SHP77 (cell line): ENCODE measurements around the gene NDRG3.
A peak's percentile ranks its signal among the peaks of the same experiment; 100 is the strongest.
"Not testable (repeated sequence)": the region's sequence is repeated elsewhere in the genome, so short reads cannot be mapped to it uniquely, and the experiment has no call there.

ENCODE experiments used
- DNase-seq, 2 experiments: peaks; one replicate each; lab custom pipeline; 2025; lab: John Stamatoyannopoulos, UW

The NDRG3 gene

DNA sequence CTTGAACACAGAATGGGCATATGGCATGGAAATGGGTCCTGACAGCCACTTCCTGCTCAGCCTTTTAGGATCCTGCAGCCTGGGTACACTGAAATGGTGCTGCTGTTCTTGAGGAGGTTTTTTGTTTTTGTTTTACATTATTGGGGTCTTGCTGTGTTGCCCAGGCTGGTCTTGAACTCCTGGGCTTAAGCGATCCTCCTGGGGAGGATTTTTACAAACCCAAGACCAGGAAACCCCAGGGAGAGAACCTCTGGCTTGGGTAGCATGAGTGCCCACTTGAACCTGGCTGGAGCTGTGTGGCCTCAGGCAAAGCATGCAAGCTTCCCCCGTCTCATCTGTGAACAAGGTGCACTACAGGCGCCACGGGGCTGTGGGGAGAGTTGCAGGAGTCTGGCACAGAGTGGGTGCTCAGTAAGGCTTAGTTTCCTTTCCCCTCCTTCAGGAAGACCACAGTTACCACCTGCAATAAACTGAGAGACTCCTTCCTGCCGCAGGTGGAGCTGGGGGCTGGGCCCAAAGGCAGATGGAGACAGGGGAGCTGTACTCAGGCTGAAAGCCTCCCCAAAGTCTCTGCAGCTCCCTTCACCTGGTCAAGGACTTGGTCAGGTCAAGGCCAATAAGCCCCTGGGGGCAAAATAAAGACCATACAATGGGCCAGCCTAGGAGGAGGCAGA is 101.7 kb downstream of the NDRG3 start:
- no peak for DNase-seq

DNA sequence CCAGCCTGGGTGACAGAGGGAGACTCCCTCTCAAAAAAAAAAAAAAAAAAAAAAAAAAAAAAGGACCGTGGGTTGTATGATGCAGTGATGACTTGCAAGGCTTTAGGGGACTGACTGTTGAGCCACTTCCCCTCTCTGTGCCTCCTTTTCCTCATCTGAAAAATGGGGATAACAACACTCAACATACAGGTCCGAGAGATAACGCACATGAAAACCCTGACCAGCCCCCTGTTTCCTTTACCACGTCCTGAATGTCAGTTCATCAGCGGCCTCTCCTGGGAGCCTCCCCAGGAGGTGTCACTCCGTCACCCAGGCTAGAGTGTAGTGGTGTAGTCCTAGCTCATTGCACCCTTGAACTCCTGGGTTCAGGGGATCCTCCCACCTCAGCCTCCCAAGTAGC is 103.8 kb downstream of the NDRG3 start:
- DNase-seq, result no peak

DNA sequence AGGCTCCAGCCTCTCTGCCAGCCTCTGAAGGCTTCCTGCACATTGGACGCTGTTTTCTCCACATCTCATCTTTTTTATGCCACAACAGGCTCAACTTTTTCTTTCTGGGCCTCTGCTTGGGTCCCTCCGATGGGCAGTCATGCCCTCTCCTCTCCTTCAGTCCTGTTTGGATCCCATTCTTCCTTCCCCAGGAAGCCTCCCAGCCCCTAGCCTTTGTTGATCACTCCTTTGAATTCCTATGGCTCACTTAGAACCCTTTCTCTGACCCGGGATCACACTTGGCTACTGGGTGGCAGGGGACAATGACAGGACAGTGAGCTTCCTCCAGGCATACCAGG is 104.4 kb downstream of the NDRG3 start:
- DNase-seq, result no peak

DNA sequence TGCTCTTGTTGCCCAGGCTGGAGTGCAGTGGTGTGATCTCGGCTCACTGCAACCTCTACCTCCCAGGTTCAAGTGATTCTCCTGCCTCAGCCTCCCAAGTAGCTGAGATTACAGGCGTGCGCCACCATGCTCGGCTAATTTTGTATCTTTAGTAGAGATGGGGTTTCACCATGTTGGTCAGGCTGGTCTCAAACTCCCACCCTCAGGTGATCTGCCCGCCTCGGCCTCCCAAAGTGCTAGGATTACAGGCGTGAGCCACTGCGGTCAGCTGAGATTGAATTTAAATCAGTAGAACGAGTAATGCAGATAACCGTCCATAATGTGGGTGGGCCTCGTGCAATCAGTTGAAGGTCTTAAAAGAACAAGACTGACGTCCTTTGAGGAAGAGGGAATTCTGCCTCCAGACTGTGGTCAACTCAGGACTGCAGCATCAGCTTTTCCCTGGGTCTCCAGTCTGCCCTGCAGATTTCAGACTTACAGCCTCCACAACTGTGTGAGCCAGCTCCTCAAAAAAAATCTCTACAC is 107.0 kb downstream of the NDRG3 start:
- DNase-seq, result not testable (repeated sequence)

DNA sequence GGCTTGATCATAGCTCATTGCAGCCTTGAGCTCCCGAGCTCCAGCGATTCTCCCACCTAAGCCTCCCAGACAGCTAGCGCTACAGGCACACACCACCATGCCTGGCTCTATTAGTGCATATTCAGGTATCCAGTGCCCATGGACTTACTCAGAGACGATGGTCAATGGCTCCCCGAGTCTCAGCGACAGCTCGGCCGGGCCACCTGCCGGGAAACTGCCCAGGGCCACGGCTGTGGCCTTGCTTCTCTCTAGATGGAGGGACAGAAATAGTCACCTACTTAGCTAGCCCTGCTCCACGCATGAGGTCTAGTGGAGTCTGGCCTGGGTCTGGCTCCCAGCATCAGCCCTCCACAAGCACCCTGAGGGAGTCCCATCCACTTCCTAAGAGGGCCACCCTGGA is 111.5 kb downstream of the NDRG3 start:
- DNase-seq, result no peak

DNA sequence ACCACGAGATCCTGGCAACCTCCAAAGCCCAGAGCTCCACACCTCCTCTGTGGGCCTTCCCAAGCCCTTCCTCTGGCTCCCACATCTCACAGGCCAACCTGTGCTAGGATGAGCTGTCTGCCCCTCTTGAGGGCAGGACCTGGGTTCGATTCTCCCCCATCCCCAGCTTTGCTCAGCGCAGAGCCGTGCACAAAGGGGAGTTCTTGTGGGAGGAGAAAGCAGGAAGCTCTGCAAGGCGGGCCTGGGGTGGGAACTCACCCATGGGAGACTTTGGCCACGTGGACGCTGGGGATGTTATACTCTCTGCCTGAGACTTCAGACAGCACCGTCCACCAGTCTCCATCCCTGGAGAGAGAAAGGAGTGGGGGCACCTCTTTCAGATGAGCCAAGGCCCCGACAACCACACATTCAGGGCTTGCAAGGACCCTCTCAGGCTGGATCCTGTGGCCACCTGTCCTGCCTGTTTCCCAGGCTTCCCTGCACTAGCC is 112.6 kb downstream of the NDRG3 start:
- no peak for DNase-seq

DNA sequence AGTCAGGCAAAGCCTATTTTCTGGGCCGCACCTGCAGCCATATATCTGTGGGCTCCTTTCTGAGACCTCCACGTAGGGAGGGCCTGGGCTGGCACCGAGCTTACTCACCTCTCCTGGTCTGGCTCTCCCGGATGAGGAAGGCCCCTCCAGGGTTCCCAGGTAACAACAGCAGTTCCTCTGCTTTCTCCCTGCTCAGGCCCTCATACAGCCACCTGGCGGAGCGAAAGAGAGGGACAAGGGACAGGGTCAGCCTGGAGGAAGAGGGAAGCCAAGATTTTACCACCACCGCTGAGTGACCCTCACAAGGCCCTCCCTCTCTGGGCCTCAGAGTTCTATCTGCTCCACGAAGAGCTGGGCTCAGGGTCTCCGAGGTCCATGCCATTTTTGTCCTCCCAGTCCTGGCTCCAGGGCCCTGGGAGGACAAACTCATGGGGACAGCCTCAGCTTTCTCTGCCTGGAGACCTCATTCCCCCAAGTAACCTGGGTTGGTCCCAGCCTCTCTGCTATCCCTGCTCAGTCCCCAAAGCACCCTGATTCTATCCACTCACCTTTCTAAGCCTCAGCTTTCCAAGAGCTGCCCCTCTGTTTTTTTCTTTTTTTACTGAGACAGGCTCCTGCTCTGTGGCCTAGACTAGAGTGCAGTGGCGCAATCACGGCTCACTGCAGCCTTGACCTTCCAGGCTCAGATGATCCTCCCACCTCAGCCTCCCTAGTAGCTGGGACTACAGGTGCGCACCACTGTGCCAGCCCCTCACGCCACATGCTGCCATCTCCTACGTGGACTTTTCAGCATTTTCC is 113.2 kb downstream of the NDRG3 start:
- no peak for DNase-seq

DNA sequence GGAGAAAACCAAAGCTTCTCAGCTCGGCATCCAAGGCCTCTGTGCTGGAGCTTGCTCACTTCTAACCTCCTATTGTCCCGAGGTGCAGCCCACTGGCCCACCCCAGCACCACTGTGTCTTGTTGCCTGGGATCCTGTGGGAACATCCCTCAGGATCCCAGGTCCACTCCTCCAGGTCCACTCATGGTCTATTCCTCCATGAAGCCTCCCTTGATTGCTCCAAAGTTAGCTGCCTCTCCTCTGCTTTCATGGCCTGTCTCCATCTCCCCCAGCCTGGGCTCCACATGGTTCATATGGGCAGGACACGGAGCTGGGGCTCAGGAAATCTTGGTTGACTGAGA is 113.8 kb downstream of the NDRG3 start:
- no peak for DNase-seq

DNA sequence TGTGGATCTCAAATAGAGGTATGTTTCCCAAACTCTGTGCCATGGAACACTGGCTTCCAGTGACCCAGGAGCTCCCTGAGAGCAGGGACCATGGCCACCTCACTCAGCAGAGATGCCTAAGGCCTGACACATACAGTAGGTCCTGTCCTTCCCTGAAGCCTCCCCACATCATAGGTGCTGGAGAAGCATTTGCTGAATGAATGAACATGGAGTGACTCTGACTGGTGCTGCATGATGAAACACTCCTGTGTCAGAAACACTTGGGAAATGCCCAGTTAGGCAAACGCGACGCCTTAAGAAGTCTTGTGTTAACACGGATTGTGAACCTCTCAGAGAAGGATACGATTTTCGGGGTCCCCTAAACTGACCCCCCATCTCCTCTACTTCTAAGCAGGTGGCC is 114.2 kb downstream of the NDRG3 start:
- DNase-seq, result no peak

DNA sequence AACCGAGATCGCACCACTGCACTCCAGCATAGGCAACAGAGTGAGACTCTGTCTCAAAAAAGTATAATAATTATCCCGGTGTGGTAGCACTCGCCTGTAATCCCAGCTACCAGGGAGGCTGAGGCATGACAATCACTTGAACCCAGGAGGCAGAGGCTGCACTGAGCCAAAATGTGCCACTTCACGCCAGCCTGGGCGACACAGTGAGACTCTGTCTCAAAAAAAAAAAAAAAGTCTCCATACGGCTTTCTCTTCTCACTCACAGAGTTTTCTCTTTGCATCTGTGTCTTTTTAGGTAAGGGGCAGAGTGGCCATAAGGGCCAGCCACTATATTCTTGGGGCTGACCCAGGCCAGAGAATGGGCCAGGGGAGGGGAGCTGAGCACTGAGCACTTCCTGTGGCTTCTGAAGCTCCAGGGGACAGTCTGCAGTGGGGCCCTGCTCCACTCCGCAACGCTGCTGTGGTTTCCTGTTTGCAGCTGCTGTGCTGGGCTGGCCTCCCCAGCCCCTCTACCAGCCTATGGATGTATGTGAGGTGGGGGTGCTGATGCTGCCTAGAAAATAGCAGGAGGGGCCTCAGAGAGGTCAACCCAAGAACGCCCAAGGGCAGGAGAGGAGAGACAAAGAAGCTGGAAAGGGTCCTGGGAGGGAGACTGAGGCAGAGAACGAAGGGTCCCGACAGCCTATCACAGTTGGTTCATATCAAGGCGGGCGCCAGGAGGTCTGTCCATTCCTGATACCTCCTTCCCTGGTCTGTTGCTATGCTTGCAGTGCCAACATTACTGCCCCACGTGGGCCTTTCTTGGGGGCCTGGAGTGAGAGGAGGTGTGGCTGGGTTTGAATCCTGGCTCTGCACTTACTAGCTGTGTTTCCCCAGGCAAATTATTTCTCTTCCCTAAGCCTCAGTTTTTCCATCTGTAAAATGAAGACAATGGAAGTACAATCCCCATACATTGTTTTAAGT is 115.9 kb downstream of the NDRG3 start:
- no peak for DNase-seq

DNA sequence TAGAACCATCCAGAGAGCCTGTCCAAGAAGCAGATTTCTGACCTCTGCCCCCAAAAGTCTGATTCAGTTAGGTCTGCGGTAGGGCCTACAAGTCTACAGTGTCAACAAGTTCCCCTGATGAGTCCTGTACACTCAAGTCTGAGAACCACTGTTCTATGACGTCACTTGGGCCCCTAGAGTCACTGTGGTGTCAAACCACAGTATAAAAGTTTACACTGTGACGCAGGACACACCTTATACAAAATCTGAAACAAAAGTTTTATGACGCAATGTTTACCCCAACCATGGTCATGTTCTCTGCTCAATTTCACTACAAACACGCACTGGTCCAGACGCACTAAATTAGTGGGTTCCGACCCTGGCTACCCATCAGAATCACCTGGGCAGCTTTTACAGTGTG is 117.8 kb downstream of the NDRG3 start:
- DNase-seq, result no peak

DNA sequence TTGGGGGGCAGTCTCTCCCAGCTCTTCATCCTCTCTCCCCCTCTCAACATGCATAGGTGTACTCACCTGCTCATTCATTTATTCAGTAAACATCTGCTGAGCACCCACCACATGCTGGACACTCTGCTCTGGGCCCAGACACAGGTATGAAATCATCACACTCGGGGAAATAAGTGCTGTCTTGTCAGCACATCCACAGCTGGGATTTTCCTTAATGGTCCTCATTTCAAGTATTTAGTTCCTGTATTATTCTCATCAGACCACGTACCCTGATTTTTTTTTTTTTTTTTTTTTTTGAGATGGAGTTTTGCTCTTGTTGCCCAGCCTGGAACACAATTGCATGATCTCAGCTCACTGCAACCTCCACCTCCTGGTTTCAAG is 121.0 kb downstream of the NDRG3 start:
- no peak for DNase-seq

DNA sequence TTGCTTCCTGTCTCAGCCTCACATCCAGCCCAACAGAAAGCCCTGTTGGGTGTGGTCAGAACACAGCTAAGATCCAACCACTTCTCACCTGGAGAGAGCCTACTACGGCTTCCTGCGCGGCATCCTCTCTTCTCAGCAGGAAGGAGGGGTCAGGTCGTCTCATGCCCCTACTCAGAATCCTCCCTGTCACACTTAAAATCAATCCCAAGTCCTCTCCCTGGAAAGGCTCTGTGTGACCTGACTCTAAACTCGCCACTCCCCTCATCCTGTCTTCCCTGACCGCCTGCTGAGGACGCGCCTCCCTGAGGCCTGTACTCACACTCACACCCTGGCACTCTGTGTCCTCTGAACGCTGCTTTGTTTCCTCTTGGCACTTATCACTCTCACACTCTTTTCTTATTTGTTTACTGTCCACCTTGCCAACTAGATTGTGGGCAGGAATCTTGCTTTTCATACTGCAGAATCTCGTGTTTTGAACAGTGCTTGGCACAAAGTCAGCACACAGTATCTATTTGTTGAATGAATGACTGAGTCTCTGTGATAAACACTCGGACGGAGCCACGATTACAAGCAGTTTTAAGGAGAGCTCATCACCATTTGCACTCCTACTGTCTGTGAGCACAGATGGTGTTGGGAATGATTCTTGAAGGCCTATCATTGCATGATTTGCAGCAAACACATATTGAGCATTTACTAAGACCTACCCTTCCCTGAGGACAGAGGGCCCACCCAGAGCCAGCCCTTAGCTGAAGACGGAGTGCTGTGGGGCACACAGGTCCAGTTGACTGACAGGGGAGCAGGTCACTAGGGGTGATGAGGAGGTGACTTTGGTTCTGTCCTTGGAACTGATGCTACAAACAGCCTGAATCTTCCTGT is 121.6 kb downstream of the NDRG3 start:
- DNase-seq, result peak; percentile 19 to 39

DNA sequence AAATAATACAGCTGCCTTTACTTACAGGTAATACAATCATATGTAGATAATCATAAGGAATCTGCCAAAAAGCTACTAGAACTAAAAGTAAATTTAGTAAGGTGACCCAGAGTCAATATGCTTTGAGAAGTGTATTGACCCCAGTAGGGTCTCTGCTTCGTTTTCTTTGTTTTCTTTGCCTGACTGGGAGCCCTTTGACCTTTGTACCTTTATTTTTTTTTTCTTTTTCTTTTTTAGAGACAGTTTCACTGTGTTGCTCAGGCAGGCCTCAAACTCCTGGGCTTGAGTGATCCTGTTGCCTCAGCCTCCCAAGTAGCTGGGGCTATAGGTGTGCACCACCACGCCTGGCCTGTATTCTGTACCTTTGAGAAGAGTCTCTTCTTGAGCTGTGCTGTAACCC is 122.4 kb downstream of the NDRG3 start:
- DNase-seq, result no peak

DNA sequence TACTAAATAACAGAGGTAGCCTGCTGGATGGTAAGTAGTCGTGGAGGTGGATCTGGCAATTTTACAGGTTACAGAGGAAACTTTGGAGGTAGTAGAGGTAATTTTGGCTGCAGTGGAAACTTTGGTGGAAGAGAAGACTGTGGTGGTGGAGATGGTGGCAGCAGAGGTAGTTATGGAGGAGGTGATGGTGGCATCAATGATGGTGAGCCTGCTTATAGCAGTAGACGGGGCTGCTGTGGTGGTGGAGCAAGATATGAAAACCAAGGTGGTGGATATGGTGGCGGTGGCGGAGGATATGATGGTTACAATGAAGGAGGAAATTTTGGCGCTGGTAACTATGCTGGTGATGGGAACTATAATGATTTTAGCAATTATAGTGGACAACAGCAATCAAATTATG is 125.0 kb downstream of the NDRG3 start:
- DNase-seq, result no peak

DNA sequence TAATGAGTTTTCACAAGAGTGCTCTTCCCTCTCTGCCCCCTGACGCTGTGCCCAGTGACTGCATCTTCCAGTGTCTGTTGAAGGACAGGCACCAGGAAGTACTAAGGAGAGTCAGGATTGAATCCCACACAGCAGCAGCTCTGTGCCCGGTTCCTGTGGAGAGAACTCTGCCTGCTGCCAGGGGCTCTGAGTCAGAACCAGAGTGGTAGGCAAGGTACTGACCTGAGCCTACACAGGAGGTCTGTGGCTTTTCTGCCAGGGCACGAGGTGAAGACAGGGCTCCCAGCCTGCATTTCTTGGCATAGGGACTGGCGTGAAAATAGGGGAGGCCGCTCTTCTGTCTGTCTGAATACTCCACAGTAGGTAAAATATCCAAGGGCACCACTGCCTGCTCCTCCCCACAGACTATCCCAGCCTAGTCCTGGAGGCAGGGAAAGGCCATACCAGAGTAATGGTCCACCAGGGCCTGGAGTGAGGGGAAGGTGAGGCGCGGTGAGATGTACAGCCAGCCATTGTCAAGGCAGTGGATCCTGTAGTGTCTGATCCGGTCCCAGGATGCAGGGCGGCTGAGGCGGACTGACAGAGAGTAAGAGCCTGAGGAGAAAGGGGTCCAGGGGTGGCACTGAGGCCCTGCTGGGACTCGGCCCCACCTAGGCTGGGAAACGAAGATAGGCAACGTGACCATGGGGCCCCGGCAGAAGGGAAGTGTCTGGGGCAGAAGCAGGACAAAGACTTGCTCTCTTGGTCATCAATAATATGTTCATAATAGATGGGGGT is 130.9 kb downstream of the NDRG3 start:
- no peak for DNase-seq

DNA sequence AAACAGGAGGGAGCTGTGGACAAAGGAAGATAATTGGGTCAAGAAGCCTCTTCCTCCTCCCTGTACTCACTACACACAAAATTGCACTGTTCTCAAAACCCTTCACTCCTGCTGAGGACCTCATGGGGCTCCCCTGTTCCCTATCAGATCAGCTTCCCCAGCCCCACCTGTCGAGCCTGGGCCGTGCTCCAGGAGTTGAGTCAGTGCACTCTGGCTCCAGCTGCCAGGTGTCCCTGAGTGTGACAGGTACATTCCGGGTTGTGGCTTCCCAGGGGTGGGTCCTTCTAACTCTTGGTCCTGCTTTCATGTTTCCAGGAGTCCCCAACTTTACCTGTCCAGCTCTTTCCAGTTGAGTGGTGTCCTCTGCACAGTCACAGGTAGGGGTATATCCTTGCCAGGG is 131.9 kb downstream of the NDRG3 start:
- DNase-seq, result no peak

DNA sequence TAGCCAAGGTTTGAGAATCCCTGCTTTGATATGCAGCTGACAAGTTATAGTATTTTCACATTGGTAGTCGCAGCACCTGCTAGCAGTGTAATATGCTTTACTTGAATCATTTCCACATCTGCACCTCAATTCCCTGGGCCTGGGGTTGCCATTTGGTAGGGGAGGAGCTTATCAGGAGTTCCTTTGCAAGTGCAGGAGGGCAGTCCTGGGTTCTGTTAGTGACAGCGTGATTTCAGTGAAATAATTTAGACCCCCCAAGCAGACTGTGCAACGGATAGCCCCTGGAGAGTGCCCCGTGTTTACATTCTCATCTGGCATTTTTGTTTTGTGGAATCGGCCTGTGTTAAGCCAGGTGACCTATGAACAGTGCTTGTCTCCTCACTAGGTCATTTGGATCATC is 134.3 kb downstream of the NDRG3 start:
- no peak for DNase-seq

DNA sequence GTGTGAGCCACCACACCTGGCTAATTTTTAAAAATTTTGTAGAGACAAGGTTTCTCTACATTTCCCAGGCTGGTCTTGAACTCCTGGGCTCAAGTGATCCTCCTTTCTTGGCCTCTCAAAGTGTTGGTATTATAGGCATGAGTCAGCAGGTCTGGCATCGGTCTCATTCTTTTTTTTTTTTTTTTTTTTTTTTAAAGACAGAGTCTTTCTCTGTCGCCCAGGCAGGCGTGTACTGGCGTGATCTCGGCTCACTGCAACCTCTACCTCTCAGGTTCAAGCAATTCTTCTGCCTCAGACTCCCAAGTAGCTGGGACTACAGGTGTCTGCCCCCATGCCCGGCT is 137.5 kb downstream of the NDRG3 start:
- DNase-seq, result not testable (repeated sequence)

DNA sequence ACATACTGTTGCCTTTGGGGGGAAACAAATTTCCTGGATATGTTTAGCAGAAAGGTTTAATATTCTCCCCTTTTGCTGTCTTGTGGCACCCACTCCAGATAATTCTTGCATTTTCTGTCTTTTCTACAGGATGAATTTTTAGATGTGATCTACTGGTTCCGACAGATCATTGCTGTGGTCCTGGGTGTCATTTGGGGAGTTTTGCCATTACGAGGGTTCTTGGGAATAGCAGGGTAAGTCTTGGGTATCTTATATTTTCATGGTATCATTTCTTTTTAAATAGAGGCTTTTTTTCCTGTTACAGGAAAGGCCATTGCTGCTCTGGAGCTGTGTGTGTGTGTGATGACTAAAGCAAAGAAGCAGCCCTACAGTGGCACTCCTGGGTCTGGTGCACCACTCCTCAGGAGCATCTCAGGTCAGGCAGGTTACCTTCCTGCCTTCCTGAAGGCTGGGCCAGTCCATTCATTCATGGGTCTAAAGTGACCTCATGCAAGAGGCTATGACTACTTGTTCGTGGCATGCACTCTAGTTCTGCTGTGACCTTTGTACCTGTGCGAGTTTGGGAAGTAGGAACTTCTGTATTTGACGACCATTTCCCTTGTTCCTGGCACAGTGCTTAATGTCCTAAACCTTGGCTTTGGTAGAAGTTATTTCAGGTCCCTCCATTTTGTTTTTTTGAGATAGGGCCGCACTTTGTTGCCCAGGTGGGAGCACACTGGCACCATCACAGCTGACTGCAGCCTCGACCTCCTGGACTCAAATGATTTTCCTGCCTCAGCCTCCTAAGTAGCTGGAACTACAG is 138.1 kb downstream of the NDRG3 start:
- no peak for DNase-seq
